BLaER1 (cell line): ENCODE measurements around the gene CCDC92.

Experiments
- H3K27ac ChIP-seq: shearing (Covaris generic); formaldehyde crosslinking; 2 replicates; pipeline ENCODE4 v1.8.1; 2022
- H3K27me3 ChIP-seq: shearing (Covaris generic); formaldehyde crosslinking; 2 replicates; pipeline ENCODE4 v1.8.1; 2022
- H3K36me3 ChIP-seq: shearing (Covaris generic); formaldehyde crosslinking; 2 replicates; pipeline ENCODE4 v1.8.1; 2022
- H3K4me1 ChIP-seq: shearing (Covaris generic); formaldehyde crosslinking; 2 replicates; pipeline ENCODE4 v1.8.1; 2022
- H3K4me2 ChIP-seq: shearing (Covaris generic); formaldehyde crosslinking; 2 replicates; pipeline ENCODE4 v1.8.1; 2022
- H3K4me3 ChIP-seq: shearing (Covaris generic); formaldehyde crosslinking; 2 replicates; pipeline ENCODE4 v1.8.1; 2022
- H3K9ac ChIP-seq: shearing (Covaris generic); formaldehyde crosslinking; 2 replicates; pipeline ENCODE4 v1.8.1; 2022
- H3K9me3 ChIP-seq: shearing (Covaris generic); formaldehyde crosslinking; 2 replicates; pipeline ENCODE4 v1.8.1; 2022
- H4K20me1 ChIP-seq: shearing (Covaris generic); formaldehyde crosslinking; 2 replicates; pipeline ENCODE4 v1.8.1; 2022
- Cebpa-rat ChIP-seq: shearing (Covaris generic); IDR thresholded peaks from 2 replicates; pipeline ENCODE4 v1.8.1; 2022

Gene CCDC92

GRCh38 chr12:124002021-124002644 is 29.5 kb upstream of the CCDC92 start:
- no peak overlapping the region for H3K9ac ChIP-seq
- no peaks in the 10 kb centered on the region for H3K9me3 ChIP-seq
- TF ChIP-seq Cebpa-rat, result no peak
- no peak overlapping the region for H3K27ac ChIP-seq
- H3K4me1 ChIP-seq, result peaks cover 41% of the 10 kb centered on the region
- no peaks in the 10 kb centered on the region for H3K27me3 ChIP-seq
- peaks cover 97% of the 10 kb centered on the region for H3K36me3 ChIP-seq
- H3K4me2 ChIP-seq, result no peak overlapping the region
- H4K20me1 ChIP-seq, result peaks cover 71% of the 10 kb centered on the region
- H3K4me3 ChIP-seq, result no peak overlapping the region

GRCh38 chr12:124001343-124001742 is 28.7 kb upstream of the CCDC92 start:
- TF ChIP-seq Cebpa-rat, result no peak
- H3K27ac ChIP-seq, result no peak overlapping the region

GRCh38 chr12:124000111-124000510 is 27.5 kb upstream of the CCDC92 start:
- no peak overlapping the region for H3K9ac ChIP-seq
- H4K20me1 ChIP-seq, result peaks cover 75% of the 10 kb centered on the region
- no peaks in the 10 kb centered on the region for H3K27me3 ChIP-seq
- H3K27ac ChIP-seq, result no peak overlapping the region
- no peak overlapping the region for H3K4me3 ChIP-seq
- H3K4me1 ChIP-seq, result peaks cover 24% of the 10 kb centered on the region
- H3K9me3 ChIP-seq, result no peaks in the 10 kb centered on the region
- peaks cover 96% of the 10 kb centered on the region for H3K36me3 ChIP-seq
- no peak overlapping the region for H3K4me2 ChIP-seq
- no peak for TF ChIP-seq Cebpa-rat

More at GRCh38 chr12:124001343-124001742, 28.7 kb upstream of the CCDC92 start:
- Histone ChIP-seq H3K4me3 (no peak overlapping the region), H3K9me3 (no peaks in the 10 kb centered on the region), H3K4me2 (peak overlapping the region; percentile 10; the same call in 1 of the 2 replicates), H3K27me3 (no peaks in the 10 kb centered on the region), H3K9ac (no peak overlapping the region), H3K4me1 (peaks cover 37% of the 10 kb centered on the region), H4K20me1 (peaks cover 71% of the 10 kb centered on the region), H3K36me3 (peaks cover 95% of the 10 kb centered on the region)

- H3K36me3 ChIP-seq, result peaks cover 92% of the 10 kb centered on the region
Measured at GRCh38 chr12:123998991-123999359, 26.3 kb upstream of the CCDC92 start.

GRCh38 chr12:123998344-123998990 is 25.8 kb upstream of the CCDC92 start:
- peaks cover 14% of the 10 kb centered on the region for H3K4me1 ChIP-seq
- H3K27ac ChIP-seq, result no peak overlapping the region
- no peak overlapping the region for H3K4me2 ChIP-seq
- peaks cover 92% of the 10 kb centered on the region for H3K36me3 ChIP-seq
- H3K9ac ChIP-seq, result no peak overlapping the region
- H4K20me1 ChIP-seq, result peaks cover 84% of the 10 kb centered on the region
- H3K4me3 ChIP-seq, result no peak overlapping the region
- TF ChIP-seq Cebpa-rat, result no peak
- H3K9me3 ChIP-seq, result no peaks in the 10 kb centered on the region
- H3K27me3 ChIP-seq, result no peaks in the 10 kb centered on the region

More at GRCh38 chr12:123998991-123999359, 26.3 kb upstream of the CCDC92 start:
- Histone ChIP-seq H3K4me3 (no peak overlapping the region), H3K4me1 (peaks cover 17% of the 10 kb centered on the region), H3K27me3 (no peaks in the 10 kb centered on the region), H3K27ac (no peak overlapping the region), H4K20me1 (peaks cover 80% of the 10 kb centered on the region), H3K9ac (no peak overlapping the region), H3K4me2 (no peak overlapping the region), H3K9me3 (no peaks in the 10 kb centered on the region)
- TF ChIP-seq Cebpa-rat, result no peak

- H3K36me3 ChIP-seq, result peaks cover 92% of the 10 kb centered on the region
- H3K27me3 ChIP-seq, result no peaks in the 10 kb centered on the region
- no peak overlapping the region for H3K9ac ChIP-seq
- no peak for TF ChIP-seq Cebpa-rat
- peaks cover 90% of the 10 kb centered on the region for H4K20me1 ChIP-seq
- no peaks in the 10 kb centered on the region for H3K9me3 ChIP-seq
- no peak overlapping the region for H3K27ac ChIP-seq
- H3K4me2 ChIP-seq, result no peak overlapping the region
- no peak overlapping the region for H3K4me3 ChIP-seq
- H3K4me1 ChIP-seq, result peaks cover 14% of the 10 kb centered on the region
Measured at GRCh38 chr12:123997908-123998307, 25.3 kb upstream of the CCDC92 start.

- H3K36me3 ChIP-seq, result peaks cover 92% of the 10 kb centered on the region
- H3K4me3 ChIP-seq, result no peak overlapping the region
- H3K9ac ChIP-seq, result no peak overlapping the region
- no peaks in the 10 kb centered on the region for H3K9me3 ChIP-seq
- no peak for TF ChIP-seq Cebpa-rat
- H3K27ac ChIP-seq, result no peak overlapping the region
- H3K4me1 ChIP-seq, result peaks cover 14% of the 10 kb centered on the region
- H4K20me1 ChIP-seq, result peaks cover 94% of the 10 kb centered on the region
- H3K27me3 ChIP-seq, result no peaks in the 10 kb centered on the region
- H3K4me2 ChIP-seq, result no peak overlapping the region
Measured at GRCh38 chr12:123997033-123997822, 24.6 kb upstream of the CCDC92 start.

GRCh38 chr12:123996581-123996980 is 23.9 kb upstream of the CCDC92 start:
- H4K20me1 ChIP-seq, result peaks cover 94% of the 10 kb centered on the region
- H3K36me3 ChIP-seq, result peaks cover 92% of the 10 kb centered on the region
- no peak overlapping the region for H3K27ac ChIP-seq
- no peak overlapping the region for H3K4me2 ChIP-seq
- no peak for TF ChIP-seq Cebpa-rat
- H3K4me1 ChIP-seq, result peaks cover 7% of the 10 kb centered on the region
- H3K4me3 ChIP-seq, result no peak overlapping the region
- no peaks in the 10 kb centered on the region for H3K9me3 ChIP-seq
- no peak overlapping the region for H3K9ac ChIP-seq
- no peaks in the 10 kb centered on the region for H3K27me3 ChIP-seq

- H3K9me3 ChIP-seq, result no peaks in the 10 kb centered on the region
- peaks cover 11% of the 10 kb centered on the region for H3K4me1 ChIP-seq
- no peak overlapping the region for H3K27ac ChIP-seq
- H3K9ac ChIP-seq, result no peak overlapping the region
- no peak for TF ChIP-seq Cebpa-rat
- no peak overlapping the region for H3K4me3 ChIP-seq
- H3K27me3 ChIP-seq, result no peaks in the 10 kb centered on the region
- no peak overlapping the region for H3K4me2 ChIP-seq
- peaks cover 92% of the 10 kb centered on the region for H3K36me3 ChIP-seq
- peaks cover 99% of the 10 kb centered on the region for H4K20me1 ChIP-seq
Measured at GRCh38 chr12:123995023-123995748, 22.6 kb upstream of the CCDC92 start.
